NCI-H82 treated with DMSO at 0.1 percent for 48 hours (cell line): ENCODE measurements around the gene ZFYVE27.

Source experiments
- DNase-seq: peaks from one replicate; lab custom pipeline; 2025; ENCODE audit not compliant: unreplicated experiment; lab: John Stamatoyannopoulos, UW

Gene ZFYVE27

DNA sequence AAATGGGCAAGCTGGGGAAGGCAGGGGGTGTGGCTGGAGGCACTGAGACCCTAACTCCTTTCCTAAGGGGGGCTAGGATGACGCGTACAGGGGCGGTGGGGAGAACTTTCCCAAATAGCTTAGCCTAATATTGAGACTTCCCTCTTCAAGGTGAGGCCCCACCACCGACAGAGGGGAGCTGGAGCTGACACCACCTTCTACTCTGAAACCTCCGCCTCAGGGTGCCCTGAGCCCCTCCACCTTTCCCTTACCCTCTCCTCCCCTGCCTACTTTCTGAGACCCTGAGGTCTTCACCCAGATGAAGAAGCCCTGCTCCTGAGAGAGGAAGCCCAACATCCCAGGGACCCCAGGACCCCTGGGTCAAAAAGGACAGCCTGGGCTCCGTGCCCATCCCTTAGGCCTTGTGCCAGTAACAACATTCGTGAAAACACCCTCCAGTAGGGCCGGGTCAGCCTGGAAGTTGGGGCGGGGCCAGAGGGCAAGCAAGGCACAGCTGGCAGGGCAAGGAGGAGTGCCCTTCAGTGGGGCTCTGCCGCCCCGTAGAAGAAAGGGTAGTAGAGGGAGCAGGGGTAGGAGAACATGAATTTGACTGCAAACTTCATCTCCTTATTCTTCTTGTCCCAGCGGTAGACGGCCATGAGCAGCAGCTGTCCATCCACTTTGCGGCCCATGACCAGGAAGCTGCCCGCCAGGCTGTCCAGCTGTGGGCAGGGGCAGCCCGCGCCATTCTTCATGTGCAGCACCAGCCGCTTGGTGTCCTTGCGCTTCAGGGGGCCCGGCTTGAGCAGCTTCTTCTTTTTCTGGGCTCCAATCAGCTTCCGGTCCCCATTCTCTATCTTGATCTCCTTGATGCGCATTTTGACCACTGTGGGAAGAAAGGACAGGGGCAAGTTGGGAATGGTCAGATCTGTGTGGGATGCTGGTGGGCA, 30.3 kb downstream of the ZFYVE27 start:
- no peak for DNase-seq

DNA sequence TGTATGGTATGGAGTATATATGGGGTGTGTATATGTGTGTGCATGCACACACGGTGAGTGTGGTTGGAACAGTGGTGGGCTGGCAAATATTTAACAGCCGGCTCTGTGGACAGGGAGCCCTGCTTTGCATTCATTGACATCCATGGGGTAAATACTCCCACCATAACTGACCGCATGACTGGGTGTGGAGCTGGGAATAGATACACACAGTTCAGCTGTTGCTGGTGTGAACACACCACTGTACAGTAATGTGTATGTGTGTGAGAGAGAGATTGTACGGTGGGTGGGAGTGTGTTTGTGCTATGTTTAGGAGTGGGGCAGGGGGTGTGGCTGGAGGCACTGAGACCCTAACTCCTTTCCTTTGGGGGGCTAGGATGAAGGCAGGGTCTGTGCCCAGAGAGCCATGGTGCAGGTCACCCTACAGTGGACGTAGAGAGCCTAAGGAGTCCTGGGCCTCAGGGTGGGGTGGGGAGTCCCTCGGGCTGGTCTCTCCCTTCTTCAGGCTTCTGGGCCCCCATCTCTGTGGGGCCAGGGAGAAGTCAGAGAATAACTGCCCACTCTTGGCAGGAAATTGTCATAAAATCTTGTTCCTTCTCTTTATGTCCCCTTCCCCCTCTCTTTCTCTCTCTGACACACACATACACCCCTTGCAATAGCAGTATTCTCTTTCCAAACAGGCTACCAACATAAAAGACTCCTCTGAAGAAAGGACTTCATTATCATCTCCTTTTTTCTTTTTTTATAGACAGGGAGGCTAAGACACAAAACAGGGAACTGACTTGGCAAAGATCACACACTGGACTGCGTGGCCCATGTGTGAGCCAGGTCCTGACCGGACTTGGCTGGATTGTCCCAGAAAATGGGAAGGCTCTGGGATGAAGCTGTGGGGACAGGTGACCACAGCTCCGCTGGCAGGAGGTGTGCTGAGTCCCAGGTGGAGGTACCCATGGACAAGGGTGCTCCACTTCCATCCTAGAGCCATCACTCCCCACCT, 31.7 kb downstream of the ZFYVE27 start:
- no peak for DNase-seq

DNA sequence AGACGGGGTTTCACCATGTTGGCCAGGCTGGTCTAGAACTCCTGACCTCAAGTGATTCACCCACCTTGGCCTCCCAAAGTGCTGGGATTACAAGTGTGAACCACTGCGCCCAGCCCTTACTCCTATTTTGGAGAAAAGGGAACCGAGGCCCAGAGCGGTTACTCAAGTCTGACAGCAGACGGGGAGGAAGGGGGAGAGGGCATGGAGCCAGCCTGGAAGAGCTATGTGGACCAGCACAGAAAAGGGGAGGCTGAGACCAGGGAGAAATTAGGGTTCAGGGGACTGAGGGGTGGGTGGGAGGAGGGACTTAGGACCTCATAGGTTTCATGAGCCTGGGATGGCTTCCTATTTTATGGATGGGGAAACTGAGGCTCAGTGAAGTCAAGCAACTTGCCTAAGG, 33.3 kb downstream of the ZFYVE27 start:
- no peak for DNase-seq

DNA sequence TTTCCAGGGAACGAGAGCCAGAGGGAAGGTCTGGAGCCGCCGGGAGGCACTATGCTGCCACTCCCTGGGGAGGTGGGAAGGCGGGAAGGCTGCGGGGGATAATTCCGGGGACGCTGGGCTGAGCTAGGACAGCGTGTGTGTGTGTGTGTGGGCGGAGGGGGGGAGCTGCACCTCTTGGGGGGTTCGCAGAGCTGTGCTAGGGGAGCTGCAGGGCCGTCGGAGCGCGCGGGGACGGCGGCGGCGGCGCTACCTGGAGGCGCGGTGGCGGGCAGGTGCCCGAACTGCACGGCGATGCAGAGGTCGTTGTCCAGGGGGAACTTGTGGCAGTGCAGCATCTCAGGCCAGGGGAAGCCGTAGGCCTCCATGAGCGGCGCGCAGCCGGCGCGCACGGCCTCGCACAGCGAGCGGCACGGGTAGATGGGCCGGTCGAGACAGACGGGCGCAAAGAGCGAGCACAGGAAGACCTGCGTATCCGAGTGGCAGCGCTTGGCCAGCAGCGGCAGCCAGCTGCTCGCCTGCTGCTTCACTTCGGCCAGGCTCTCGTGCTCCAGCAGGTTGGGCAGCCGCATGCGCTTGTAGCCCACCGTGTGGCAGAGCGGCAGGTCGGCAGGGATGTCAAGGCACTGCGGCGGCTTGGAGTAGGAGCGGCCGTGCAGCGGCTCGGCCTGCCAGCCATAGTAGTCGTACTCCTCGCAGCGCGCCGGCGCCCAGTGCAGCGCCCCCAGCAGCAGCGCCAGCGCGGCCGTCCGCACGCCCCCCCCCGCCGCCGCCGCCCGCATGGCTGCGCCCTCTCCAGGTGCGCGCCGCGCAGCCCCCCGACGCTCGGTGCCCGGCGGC, 34.3 kb downstream of the ZFYVE27 start:
- no peak for DNase-seq

DNA sequence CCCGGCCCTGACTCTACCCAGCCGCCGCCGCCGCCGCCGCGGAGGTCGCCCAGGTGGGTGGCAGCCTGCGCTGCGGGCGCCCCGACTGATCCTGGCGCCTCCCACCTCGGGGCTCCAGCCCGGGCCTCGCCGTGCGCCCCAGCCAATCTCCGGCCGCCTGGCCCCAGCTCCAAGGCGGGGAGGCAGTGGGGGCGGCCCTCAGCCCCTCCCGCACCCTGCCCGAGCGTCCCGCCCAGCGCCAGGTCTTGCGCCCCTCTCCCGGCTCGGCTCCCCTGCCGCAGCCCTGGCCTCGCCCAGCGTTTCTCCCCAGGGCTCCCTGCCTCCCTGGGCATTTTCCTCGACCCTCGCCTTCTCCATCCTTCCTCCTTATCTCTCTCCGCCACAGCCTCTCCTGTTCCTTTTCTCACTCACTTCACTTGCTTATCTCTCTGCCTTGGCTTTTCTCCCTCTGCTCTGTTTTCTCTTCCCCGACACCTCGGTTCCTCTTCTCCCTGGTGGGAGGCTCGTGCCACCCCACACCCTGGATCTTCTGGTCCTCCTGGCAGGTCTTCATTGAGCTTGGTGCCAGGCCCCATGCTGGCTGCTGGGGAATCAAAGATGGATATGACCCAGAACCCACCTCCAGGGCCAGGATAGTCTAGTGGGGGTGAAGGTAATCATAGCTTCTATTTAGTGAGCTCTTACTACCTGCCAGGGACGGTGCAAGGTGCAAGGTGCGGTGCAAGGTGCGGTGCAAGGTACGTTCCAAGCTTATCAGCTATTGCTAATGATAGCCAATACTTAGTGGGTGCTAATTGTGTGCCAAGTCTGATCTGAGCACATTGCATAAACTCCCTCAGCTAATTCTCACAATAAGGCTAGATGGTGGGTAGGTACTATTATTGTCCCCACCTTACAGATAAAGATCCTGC, 35.2 kb downstream of the ZFYVE27 start, which contains the start of gene SFRP5:
Gene SFRP5, minus strand, starts transcription at position 87 of the 911 bp plus-strand sequence. CDS start 166 bp downstream, outside the sequence.
- DNase-seq, result no peak

DNA sequence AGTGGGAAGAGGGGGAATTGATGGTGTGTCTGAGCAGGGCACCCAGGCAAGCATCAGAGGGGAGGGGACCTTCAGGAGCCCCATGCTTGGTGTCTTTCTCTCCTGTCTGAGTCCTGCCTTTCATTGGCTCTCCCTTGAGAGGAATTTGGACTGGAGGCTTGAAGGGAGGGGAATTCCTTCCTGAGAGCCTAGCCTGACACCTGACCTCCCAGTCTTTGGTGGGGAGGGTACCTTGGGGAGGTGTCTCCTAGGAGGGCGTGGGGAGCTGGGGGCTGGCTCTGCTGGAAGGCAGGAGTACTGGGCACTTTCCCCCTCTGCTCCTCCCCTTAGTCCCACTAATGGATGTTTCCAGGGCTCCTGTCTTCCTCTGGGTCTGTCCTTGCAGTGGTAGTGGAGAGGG, 36.2 kb downstream of the ZFYVE27 start:
- DNase-seq, result no peak

DNA sequence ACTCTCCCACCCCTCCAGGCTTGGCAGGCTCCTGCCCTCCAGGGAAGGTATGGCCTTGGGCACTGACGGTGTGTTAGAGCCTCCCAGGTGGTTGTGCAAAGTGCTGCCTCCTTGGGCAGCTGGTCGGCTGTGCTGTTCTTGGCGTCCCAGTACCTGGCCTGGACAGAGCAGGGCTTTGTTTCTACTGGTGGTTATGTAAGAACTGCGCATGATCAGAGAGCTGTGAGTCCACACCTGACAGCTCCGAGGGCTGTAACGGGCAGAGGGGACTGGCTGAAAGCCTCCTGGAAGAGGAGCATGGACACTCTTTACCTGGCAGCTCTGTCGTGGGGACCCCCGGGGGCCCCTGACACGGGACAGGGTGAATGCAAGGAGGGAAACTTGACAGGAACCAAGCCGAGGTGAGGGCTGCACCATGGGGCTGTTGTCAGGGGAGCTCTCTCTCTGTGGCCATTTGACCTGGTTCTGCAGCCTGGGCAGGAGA, 37.9 kb downstream of the ZFYVE27 start:
- no peak for DNase-seq

DNA sequence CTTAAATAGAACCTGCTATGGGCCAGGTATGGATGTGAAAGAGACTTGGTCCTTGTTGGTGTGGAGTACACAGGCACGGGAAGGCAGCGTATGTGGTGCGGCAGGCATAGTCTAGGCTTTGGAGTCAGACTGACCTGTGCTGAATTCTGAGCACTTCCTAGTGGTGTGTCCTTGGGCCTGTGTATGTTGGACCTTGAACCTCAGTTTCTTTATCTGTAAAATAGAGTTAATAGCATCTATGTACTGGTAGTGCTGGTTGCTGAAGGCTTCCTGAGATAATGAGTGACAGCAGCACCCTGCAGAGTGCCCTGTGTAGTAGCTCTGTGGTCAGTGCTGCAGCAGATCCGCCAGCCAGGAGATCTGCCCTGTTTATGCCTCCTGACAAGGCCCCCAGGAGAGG, 40.2 kb downstream of the ZFYVE27 start:
- DNase-seq, result no peak

DNA sequence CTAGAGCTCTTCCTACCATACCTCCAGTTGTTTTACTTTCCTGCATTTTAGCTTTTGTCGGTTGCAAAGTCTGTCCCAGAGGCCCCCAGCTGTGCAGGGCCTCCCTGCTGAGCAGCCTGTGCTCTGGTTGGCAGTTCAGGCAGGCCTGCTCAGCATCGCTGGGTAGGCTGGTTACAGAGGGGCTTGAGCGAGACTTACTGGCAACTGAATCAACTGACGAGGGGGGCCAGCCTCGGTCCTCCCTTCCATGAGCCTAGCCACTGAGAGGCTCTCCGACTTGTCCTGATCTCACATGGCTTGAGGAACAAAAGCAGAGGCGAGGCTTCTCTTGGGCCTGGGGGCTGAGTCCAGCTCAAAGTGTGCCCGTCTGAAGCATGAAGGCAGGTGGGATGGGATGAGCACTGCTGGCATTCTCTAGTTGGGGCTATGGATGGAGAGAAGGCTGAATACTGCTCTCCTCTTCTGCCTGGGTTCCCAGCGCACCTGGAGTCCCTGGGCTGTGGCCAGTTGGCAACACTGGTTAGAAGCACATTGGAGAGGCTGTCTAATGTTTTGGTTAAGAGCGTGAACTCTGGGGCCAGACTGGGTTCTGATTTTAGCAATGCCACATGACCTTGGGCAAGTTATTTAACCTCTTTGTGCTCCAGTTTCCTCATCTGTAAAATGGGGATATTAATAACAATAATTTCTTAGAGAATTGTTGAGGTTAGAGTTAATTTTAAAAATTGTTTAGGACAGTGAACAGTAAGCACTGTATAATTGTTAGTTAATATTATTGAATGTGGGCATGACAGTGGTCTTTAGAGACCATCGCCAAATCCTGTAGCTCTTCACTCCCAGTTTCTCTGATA, 41.7 kb downstream of the ZFYVE27 start:
- DNase-seq, result no peak

DNA sequence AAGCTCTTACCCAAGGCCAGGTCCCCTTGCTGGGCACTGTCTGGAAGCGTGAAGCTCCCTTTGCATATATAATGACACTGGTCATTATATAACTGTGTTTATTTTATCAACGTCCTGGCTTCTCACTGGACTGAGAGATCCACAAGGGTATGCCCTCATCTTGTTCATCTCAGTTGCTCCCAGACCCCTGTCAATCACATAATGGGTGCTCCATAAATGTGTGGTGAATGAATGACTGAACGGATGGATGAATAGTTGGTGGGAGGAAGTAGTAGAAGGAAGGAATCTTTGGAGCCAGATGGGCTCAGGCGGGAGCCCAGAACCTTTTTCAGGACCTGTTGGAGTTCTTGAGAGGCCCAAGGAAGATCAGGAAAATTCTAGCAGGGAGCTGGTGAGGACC, 42.6 kb downstream of the ZFYVE27 start:
- DNase-seq, result no peak

DNA sequence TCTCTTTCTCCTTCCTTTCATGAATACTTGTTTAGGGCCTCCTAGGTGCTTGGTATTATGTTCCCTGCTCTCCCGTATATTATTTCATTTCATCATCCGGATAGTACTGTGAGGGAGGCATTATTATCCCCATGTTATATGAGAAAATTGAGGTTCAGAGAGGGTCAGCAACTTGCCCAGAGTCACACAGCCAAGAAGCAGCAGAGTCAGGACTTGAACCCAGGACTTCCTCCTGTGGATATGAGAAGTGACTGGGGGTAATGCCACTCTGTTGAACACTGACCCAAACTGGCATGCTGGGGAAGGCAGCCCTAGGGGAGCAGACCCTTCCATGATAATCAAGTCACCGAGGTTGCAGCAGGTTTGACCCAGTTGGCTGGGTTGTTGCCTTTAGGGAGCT, 43.0 kb downstream of the ZFYVE27 start:
- DNase-seq, result no peak

DNA sequence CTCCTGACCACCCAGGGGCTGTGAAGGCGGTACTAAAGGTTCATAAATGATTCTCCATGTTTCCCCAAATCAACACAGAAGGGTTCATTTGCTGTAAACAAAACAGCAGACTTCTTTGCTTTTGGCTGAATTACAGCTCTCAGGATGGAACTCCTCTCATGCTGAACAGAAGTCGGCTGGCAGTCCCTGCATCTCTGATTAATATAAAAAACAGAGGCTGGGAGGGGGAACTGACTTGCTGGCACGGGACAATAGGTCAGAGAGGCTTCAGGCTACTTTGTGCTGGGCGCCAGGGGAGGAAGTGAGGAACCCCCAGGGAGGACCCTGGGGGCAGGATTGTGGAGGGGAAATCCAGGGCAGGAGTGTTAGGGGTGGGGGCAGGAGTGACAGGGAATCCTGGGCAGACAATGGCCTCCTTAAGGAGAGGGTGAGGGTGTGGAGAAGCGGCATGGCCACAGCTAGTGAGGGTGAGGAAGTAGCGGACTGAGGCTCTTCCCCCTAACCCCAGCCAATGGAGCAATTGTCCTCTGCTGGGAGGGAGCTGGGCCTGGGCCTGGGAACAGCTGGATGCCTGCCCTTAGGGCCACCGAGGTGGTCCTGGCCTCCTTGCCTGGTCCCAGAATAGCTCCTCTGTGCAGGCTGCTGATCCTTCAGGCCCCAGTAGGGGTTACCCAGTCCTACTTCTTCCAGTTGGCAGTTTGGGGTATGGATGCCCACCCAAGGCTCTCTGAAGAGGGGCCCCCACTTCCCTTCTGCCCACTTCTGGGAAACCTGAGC, 44.1 kb downstream of the ZFYVE27 start:
- no peak for DNase-seq

DNA sequence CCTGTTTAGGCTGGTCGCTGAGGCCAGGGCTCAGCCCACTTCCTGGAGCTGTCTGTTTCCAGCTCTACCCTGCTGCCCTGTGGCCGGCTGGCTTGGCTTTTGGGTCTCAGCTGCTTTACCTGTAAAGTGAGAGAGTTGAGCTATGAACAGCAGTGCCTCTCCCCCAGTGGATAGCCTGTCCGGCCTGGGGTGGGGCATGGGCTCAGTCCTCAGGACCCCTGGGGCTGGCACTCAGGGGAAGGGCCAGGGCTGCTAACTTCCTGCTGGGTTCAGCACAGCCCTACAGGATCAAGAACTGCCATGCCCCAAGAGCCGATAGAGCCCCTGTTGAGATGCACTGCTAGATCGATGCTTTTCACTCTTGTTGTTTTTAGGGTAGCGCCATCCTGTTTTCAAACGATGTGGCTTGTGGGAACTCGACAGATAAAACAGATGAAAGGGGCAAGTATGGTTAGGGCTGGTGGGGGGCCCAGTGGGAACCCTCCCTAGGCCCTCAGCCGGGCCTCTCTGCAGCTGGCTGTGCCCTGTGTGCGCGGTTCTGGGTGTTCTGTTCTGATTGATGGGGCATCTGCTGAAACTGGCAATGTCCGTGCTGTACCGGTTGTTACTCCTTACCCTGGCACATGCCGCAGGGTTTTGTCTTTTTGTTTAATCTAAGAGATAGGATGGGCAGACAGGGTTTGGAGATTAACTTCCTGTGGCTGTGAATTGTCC, 44.8 kb downstream of the ZFYVE27 start:
- no peak for DNase-seq

DNA sequence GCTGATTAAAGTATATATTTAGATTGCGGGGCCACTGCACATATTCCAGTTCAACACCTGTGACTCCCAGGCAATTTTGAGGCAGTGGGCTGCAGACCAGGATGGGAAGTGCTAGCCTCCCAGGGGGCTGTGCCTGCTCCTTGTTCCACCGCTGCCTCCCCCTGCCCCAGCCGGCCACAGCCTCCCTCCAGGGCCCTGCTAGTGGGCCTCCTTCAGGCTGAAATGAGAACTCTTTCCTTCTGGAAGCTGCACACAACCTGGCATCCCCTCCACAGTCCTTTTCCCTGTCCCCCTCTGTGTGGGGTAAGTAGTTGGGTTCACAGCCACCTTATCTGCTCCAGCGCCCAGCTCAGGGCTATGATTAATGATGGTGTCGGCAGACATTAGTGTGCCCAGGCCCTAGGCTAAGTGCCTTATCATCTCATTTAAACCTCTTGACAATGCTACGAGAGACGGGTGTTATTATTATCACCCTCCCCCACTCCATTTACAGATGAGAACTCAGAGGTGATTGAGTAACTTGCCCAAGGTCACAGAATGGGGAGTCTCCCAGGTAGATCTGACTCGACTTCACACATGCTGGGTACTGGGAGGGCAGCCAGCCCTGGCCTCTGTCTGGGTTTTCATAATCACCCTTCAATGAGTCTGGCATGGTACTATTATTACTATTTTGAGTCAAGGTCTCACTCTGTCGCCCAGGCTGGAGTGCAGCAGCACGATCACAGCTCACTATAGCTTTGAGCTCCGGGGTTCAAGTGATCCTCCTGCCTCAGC, 45.7 kb downstream of the ZFYVE27 start:
- DNase-seq, result no peak

DNA sequence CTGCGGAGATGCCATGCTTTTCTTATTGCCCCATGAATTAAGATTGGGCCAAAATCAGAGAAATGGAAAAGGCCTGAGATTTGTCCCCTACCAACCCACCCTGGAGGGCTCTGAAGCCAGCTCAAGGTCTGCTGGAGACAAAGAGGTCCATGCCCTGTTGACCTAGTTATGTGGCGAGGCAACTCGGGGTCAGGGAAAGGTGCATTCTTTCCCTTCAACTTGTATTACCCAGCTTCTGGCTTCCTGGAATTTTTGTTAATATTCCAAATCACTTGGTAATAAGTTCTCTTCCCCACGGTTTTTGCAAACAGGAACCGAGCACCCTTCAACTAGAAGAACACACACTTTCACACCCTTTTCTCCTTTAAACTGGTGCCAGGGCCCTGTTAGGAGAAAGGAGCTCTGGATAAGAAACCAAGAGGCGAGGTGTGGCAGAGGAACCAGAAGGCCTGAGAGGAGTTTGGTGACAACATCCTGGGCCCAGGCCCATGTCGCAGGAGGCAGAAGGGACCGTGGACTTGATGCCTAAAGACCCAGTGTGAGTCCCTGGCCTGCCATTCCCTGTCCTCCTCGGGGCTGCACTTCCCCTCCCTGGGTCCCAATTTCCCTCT, 47.4 kb downstream of the ZFYVE27 start:
- DNase-seq, result no peak

DNA sequence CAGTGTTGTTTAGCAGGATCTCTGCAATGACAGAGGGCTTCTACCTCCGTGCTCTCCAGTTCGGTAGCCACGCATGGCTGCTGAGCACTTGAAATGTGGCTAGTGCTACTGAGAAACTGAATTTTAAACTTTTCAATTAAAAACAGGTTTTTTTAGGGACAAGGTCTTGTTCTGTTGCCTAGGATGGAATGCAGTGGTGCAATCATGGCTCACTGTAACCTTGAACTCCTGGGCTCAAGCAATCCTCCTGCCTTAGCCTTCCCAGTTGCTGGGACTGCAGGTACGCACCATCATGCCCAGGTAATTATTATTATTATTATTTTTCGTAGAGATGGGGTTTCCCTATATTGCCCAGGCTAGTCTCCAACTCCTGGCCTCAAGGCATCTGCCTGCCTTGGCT, 48.3 kb downstream of the ZFYVE27 start:
- no peak for DNase-seq
